Parathyroid adenoma (tissue), 2 donors: ENCODE results near the gene APOM.

Source experiments
- H2AFZ ChIP-seq: fragments of 300-600 bp; sonication (generic); one replicate; pipeline ENCODE4 v1.7.0; 2017; ENCODE audit warnings: antibody characterized with exemption, mild to moderate bottlenecking
- H3K27ac ChIP-seq: fragments of 300-600 bp; sonication (generic); one replicate; pipeline ENCODE4 v1.7.0; 2017
- H3K27me3 ChIP-seq: fragments of 300-600 bp; sonication (generic); one replicate; pipeline ENCODE4 v1.7.0; 2017; ENCODE audit warnings: low read length; ENCODE audit not compliant: control insufficient read depth, insufficient read depth
- H3K36me3 ChIP-seq: fragments of 300-600 bp; sonication (generic); one replicate; pipeline ENCODE4 v1.7.0; 2017; ENCODE audit warnings: low read length; ENCODE audit not compliant: control insufficient read depth, insufficient read depth
- H3K4me1 ChIP-seq: fragments of 300-600 bp; sonication (generic); one replicate; pipeline ENCODE4 v1.7.0; 2017; ENCODE audit warnings: control low read depth
- H3K4me2 ChIP-seq: fragments of 300-600 bp; sonication (generic); one replicate; pipeline ENCODE4 v1.7.0; 2017; ENCODE audit warnings: low read length
- H3K4me3 ChIP-seq: fragments of 300-600 bp; sonication (generic); one replicate; pipeline ENCODE4 v1.7.0; 2017; ENCODE audit warnings: low read depth, low read length
- H3K79me2 ChIP-seq: fragments of 300-600 bp; sonication (generic); one replicate; pipeline ENCODE4 v1.7.0; 2017; ENCODE audit warnings: control low read depth
- H3K9ac ChIP-seq: fragments of 300-600 bp; sonication (generic); one replicate; pipeline ENCODE4 v1.7.0; 2017; ENCODE audit warnings: mild to moderate bottlenecking
- H3K9me3 ChIP-seq: fragments of 300-600 bp; sonication (generic); one replicate; pipeline ENCODE4 v1.7.0; 2017; ENCODE audit warnings: low read length; ENCODE audit not compliant: control insufficient read depth
- CTCF ChIP-seq: fragments of 300-600 bp; sonication (generic); IDR thresholded peaks from one replicate; pipeline ENCODE4 v1.7.0; 2017; ENCODE audit warnings: antibody characterized with exemption, mild to moderate bottlenecking
- donor health status: primary hyperparathyroidism.

Gene APOM

DNA sequence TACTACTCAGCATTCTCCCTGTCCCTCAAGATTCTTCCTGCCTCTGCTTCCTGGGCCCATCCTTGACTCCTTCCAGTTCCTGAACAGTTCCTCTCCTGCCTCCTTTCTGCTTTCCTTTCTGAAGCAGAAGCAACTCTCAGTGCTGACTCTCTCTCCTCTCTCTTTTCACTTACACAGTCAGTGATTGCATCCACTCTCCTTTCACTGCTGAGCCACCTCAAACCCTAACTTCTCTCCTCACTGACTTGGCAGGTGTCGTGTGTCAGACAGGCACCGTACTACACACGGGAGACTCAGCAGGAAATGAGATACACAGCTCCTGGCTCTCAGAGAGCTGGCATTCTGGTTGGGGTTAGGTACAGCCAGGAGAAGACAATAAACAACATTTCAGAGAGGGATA is 41.9 kb downstream of the APOM start:
- H3K27me3 ChIP-seq, result no peaks in the 10 kb centered on the region
- no peak overlapping the region for H3K27ac ChIP-seq
- TF ChIP-seq CTCF, result no peak
- H3K9me3 ChIP-seq, result no peaks in the 10 kb centered on the region
- H3K9ac ChIP-seq, result no peak overlapping the region
- peaks cover 10% of the 10 kb centered on the region for H3K4me1 ChIP-seq
- no peaks in the 10 kb centered on the region for H3K36me3 ChIP-seq
- peaks cover 9% of the 10 kb centered on the region for H3K79me2 ChIP-seq
- H3K4me3 ChIP-seq, result no peak overlapping the region
- H3K4me2 ChIP-seq, result no peak overlapping the region
- H2AFZ ChIP-seq, result no peak overlapping the region

DNA sequence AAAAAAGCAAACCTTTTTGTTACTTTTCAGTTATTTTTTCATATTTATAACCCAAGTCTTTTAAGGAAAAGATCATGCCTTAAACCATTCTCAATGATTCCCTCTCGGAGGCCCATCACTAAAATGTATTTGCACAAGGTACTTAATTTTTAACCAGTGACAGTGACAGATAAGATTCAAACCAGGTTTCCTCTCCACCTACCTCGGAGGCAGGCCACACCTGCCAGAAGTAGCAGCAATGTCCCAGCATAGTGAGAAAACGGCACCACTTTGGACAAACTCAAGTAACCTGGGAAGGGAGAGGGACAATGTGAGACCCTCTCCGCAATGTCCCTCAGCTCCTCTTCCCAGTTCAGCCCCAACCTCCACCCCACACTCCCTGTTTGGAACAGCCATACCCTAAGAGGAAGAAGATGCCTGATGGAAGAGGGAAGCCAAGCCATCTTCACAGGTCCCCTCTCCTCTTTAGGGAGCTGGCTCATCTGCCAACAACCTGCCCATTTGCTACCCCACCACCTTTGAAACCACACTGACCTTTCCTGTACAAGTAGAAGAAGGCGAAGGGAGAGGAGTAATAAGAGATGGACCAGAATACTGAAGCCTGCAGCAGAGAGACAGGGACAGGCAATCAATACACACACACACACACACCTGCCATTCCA is 45.2 kb downstream of the APOM start:
- no peak overlapping the region for H3K27ac ChIP-seq

GRCh38 chr6:31701666-31702404 is 46.1 kb downstream of the APOM start:
- no peaks in the 10 kb centered on the region for H3K36me3 ChIP-seq
- peak overlapping the region; percentile 88 for H3K4me3 ChIP-seq
- H2AFZ ChIP-seq, result peak overlapping the region; percentile 96
- peak overlapping the region; percentile 82 for H3K4me2 ChIP-seq
- H3K9me3 ChIP-seq, result no peaks in the 10 kb centered on the region
- no peak overlapping the region for H3K9ac ChIP-seq
- peaks cover 12% of the 10 kb centered on the region for H3K4me1 ChIP-seq
- H3K27ac ChIP-seq, result peak overlapping the region; percentile 96
- peaks cover 11% of the 10 kb centered on the region for H3K79me2 ChIP-seq
- TF ChIP-seq CTCF, result no peak
- H3K27me3 ChIP-seq, result no peaks in the 10 kb centered on the region

More for the DNA sequence above, 45.2 kb downstream of the APOM start:
- H3K4me1 ChIP-seq, result peaks cover 12% of the 10 kb centered on the region
- no peak overlapping the region for H3K4me3 ChIP-seq
- peaks cover 11% of the 10 kb centered on the region for H3K79me2 ChIP-seq
- no peak overlapping the region for H2AFZ ChIP-seq
- no peaks in the 10 kb centered on the region for H3K27me3 ChIP-seq
- no peak overlapping the region for H3K4me2 ChIP-seq
- H3K9ac ChIP-seq, result no peak overlapping the region
- no peaks in the 10 kb centered on the region for H3K36me3 ChIP-seq
- no peak for TF ChIP-seq CTCF
- H3K9me3 ChIP-seq, result no peaks in the 10 kb centered on the region

DNA sequence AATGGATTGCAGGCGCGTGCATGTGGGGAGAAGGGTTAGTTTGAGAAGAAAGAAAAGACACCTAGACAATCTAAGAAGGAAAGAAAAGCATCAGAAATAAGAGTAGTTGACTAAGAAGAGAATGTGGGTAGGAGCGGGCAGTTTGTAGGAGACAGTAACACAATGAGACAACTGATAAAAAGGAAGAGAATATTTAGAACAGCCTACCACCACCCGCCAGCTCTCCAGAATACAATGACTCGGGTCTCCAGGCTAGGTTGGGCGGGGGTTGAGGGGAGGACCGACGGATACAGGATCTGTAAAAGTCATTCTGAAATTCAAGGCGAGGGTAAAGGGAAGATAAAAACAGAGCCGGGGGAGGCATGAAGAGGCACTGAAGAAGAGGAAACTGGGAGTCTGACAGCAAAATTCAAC is 46.7 kb downstream of the APOM start:
- peak overlapping the region; percentile 94 for H3K9ac ChIP-seq
- no peaks in the 10 kb centered on the region for H3K27me3 ChIP-seq
- peaks cover 12% of the 10 kb centered on the region for H3K4me1 ChIP-seq
- peak overlapping the region; percentile 96 for H3K27ac ChIP-seq
- no peaks in the 10 kb centered on the region for H3K9me3 ChIP-seq
- no peaks in the 10 kb centered on the region for H3K36me3 ChIP-seq
- H3K79me2 ChIP-seq, result peaks cover 11% of the 10 kb centered on the region
- no peak for TF ChIP-seq CTCF
- peak overlapping the region; percentile 96 for H2AFZ ChIP-seq
- peak overlapping the region; percentile 82 for H3K4me2 ChIP-seq
- H3K4me3 ChIP-seq, result peak overlapping the region; percentile 88
